ENCODE measurements around the gene KERA.

KERA gene

GRCh38 chr12:91073426-91073825 lies 15.6 kb upstream of the KERA start:
- no peak for DNase-seq (ENCODE audit: low read depth)

- DNase-seq (ENCODE audit: low read depth) = no peak
Measured at GRCh38 chr12:91072931-91073330, 15.1 kb upstream of the KERA start.

GRCh38 chr12:91070936-91071335 lies 13.1 kb upstream of the KERA start:
- DNase-seq (ENCODE audit: low read depth) = no peak

GRCh38 chr12:91065396-91065795 lies 7.6 kb upstream of the KERA start:
- DNase-seq (ENCODE audit: low read depth) = no peak

GRCh38 chr12:91064640-91065039 lies 6.8 kb upstream of the KERA start:
- DNase-seq (ENCODE audit: low read depth) = no peak

- no peak for DNase-seq (ENCODE audit: low read depth)
Measured at GRCh38 chr12:91061091-91061490, 3.3 kb upstream of the KERA start.

GRCh38 chr12:91059211-91059610 lies 1.4 kb upstream of the KERA start:
- no peak for DNase-seq (ENCODE audit: low read depth)

GRCh38 chr12:91058786-91059185 lies 962 bp upstream of the KERA start:
- DNase-seq (ENCODE audit: low read depth) = no peak

GRCh38 chr12:91056488-91056887 lies 1.3 kb downstream of the KERA start:
- no peak for DNase-seq (ENCODE audit: low read depth)

- no peak for DNase-seq (ENCODE audit: low read depth)
Measured at GRCh38 chr12:91055976-91056375, 1.8 kb downstream of the KERA start.

- DNase-seq (ENCODE audit: low read depth) = no peak
Measured at GRCh38 chr12:91053951-91054715, 3.7 kb downstream of the KERA start.

GRCh38 chr12:91052026-91052425 lies 5.8 kb downstream of the KERA start:
- DNase-seq (ENCODE audit: low read depth) = no peak

- DNase-seq (ENCODE audit: low read depth) = no peak
Measured at GRCh38 chr12:91044586-91044985, 13.2 kb downstream of the KERA start.

- no peak for DNase-seq (ENCODE audit: low read depth)
Measured at GRCh38 chr12:91043408-91043807, 14.4 kb downstream of the KERA start.

GRCh38 chr12:91040096-91040755 lies 17.6 kb downstream of the KERA start:
- DNase-seq (ENCODE audit: low read depth) = no peak

- DNase-seq (ENCODE audit: low read depth) = no peak
Measured at GRCh38 chr12:91037276-91037675, 20.5 kb downstream of the KERA start.

GRCh38 chr12:91033251-91033650 lies 24.6 kb downstream of the KERA start:
- DNase-seq (ENCODE audit: low read depth) = no peak

GRCh38 chr12:91023326-91024004 lies 34.4 kb downstream of the KERA start:
- no peak for DNase-seq (ENCODE audit: low read depth)

GRCh38 chr12:91021076-91021475 lies 36.7 kb downstream of the KERA start:
- DNase-seq (ENCODE audit: low read depth) = no peak

GRCh38 chr12:91019455-91019854 lies 38.4 kb downstream of the KERA start:
- DNase-seq (ENCODE audit: low read depth) = no peak

GRCh38 chr12:91017511-91018263 lies 40.1 kb downstream of the KERA start:
- DNase-seq (ENCODE audit: low read depth) = no peak

GRCh38 chr12:91017043-91017442 lies 40.8 kb downstream of the KERA start:
- DNase-seq (ENCODE audit: low read depth) = no peak
